ENCODE data around the gene FAM117A. TPM values are rescaled to one million over a fixed set of nuclear protein-coding genes. Genes with fewer than 3 reads are reported as not detected.

The FAM117A gene
- total and polyA plus RNA-seq, 2 donors (not counting 3 experiments of a cell fraction or from before 2014, with no cell fraction given) = 12.2 to 24.1 TPM

- Histone ChIP-seq H3K79me2 (ENCODE audit: control insufficient read depth, insufficient read depth, low read length) (peaks cover 13% of the 10 kb centered on the region), H3K9me1 (replicated peaks; ENCODE audit: control insufficient read depth, extremely low read depth, insufficient read depth, low read length) (no peaks in the 10 kb centered on the region), H3K27ac (ENCODE audit: insufficient read depth, low read depth, low read length) (peak overlapping the region; percentile 97), H3K36me3 (ENCODE audit: control insufficient read depth in 2 of 2, extremely low read depth in 1 of 2, insufficient read depth in 2 of 2, low read length in 2 of 2) (peaks cover 21 to 26% of the 10 kb centered on the region in 2 experiments), H3K27me3 (ENCODE audit: control insufficient read depth in 2 of 2, insufficient read depth in 2 of 2, low read length in 2 of 2) (no peaks in the 10 kb centered on the region), H2AFZ (ENCODE audit: low read depth, low read length) (peak overlapping the region; percentile 85), H3K9ac (replicated peaks; ENCODE audit: extremely low read depth, insufficient read depth, low read length) (peak overlapping the region; percentile 98), H3K4me3 (replicated peaks in 1 of 3; ENCODE audit: insufficient read depth in 1 of 3, low read depth in 1 of 3, low read length in 3 of 3) (peak overlapping the region; percentile 84 to 93 (median 84)), H4K20me1 (replicated peaks; ENCODE audit: control insufficient read depth, extremely low read depth, insufficient read depth, low read length) (no peaks in the 10 kb centered on the region), H3K9me3 (replicated peaks; ENCODE audit: control insufficient read depth, insufficient read depth, low read length) (no peaks in the 10 kb centered on the region), H3K4me2 (ENCODE audit: insufficient read depth, low read length) (peak overlapping the region; percentile 94), H3K4me1 (ENCODE audit: control insufficient read depth, extremely low read depth, insufficient read depth, low read length) (peaks cover 32% of the 10 kb centered on the region)
- intact Hi-C loops (cut with micrococcal nuclease) (no loop called here), dilution Hi-C loops (cut with MboI; ENCODE audit: extremely low pct_ligation_motif_present, low sequenced_read_pairs) (no loop called here)
- CTCF ChIA-PET = interaction anchor here (0.7 to 24.3 kb wide), 20 partner anchors 12 to 293 kb away, joined by 3 to 786 read pairs (median 7); partner anchors contain the start of genes KAT7, NXPH3, PHB1 and TAC4
- no TSS peak for BruUV-seq (replicated peaks)
- no peak for TF ChIP-seq MYC (IDR thresholded peaks at IDR 0.05; ENCODE audit: low read depth, low read length)
- TF ChIP-seq EZH2 (IDR thresholded peaks at IDR 0.05; ENCODE audit: borderline replicate concordance, low read depth, low read length, severe bottlenecking) = no peak
- TF ChIP-seq JUN (IDR thresholded peaks at IDR 0.05; ENCODE audit: borderline replicate concordance, insufficient read depth, insufficient read length, low read depth) = no peak
- no peak for TF ChIP-seq GATA2 (IDR thresholded peaks at IDR 0.05; ENCODE audit: insufficient read depth, insufficient read length, low read depth, low read length)
- TF ChIP-seq MAX (IDR thresholded peaks at IDR 0.05; ENCODE audit: insufficient read depth, insufficient read length) = no peak
- TF ChIP-seq POLR2AphosphoS5 (IDR thresholded peaks at IDR 0.05; ENCODE audit: insufficient read depth, low read depth, low read length) = no peak
- TF ChIP-seq POLR2A (IDR thresholded peaks at IDR 0.05; ENCODE audit: low read depth, low read length) = no peak
- TF ChIP-seq FOS (IDR thresholded peaks at IDR 0.05; ENCODE audit: borderline replicate concordance, insufficient read depth, low read length) = no peak
- no peak for TF ChIP-seq CTCF (IDR thresholded peaks at IDR 0.05; ENCODE audit: extremely low read depth in 1 of 2, insufficient read depth in 1 of 2, low read depth in 1 of 2, low read length in 2 of 2)
- DNase-seq (ENCODE audit: low read depth, low spot score) (peak; percentile 12), FAIRE-seq (no peak)
- POLR2A ChIA-PET = interaction anchor here (0.8 to 2.9 kb wide), 4 partner anchors 56 to 84 kb away, joined by 3 to 21 read pairs (median 8); partner anchors contain the start of genes FAM117A and KAT7
Measured at GRCh38 chr17:49707246-49707607, 56.7 kb downstream of the FAM117A start.

All from endothelial cell of umbilical vein (primary cell).